SK-N-MC (cell line): ENCODE results near the gene CHID1.
A peak's percentile ranks its signal among the peaks of the same experiment; 100 is the strongest.

Experiments used
- DNase-seq: peaks from one replicate; pipeline ENCODE4 v3.0.0-alpha.2; 2011; ENCODE audit warnings: low read depth, low spot score
- H3K27ac ChIP-seq: fragments of 200-600 bp; sonication (generic); 2 replicates; pipeline ENCODE4 v1.5.1; 2016; ENCODE audit warnings: mixed run types
- H3K36me3 ChIP-seq: fragments of 200-600 bp; sonication (generic); 2 replicates; pipeline ENCODE4 v1.6.1; 2017; ENCODE audit warnings: antibody characterized with exemption, low read length, mixed read lengths; ENCODE audit not compliant: insufficient read depth
- H3K4me3 ChIP-seq: fragments of 200-600 bp; sonication (generic); 2 replicates; pipeline ENCODE4 v1.5.1; 2016
- H3K9ac ChIP-seq: fragments of 200-600 bp; sonication (generic); 2 replicates; pipeline ENCODE4 v1.8.0; 2017; ENCODE audit warnings: mixed run types, mixed read lengths; ENCODE audit not compliant: insufficient read length
- H3K9me3 ChIP-seq: fragments of 200-600 bp; sonication (generic); 2 replicates; pipeline ENCODE4 v1.6.1; 2017; ENCODE audit warnings: low read depth, mild to moderate bottlenecking, antibody characterized with exemption, low read length, moderate library complexity, mixed read lengths
- EZH2 ChIP-seq: fragments of 200-600 bp; sonication (generic); IDR thresholded peaks from one replicate; pipeline ENCODE4 v1.6.1; 2017; ENCODE audit warnings: antibody characterized with exemption
- FOXP2 ChIP-seq: optimal IDR thresholded peaks from 2 replicates; pipeline ENCODE3; 2011; ENCODE audit warnings: mild to moderate bottlenecking, moderate library complexity; ENCODE audit not compliant: insufficient read depth; ENCODE audit errors: extremely low read length, control extremely low read depth
- POLR2AphosphoS5 ChIP-seq: IDR thresholded peaks from 2 replicates; pipeline ENCODE4 v1.6.1; 2012; ENCODE audit warnings: mild to moderate bottlenecking, low read depth, low read length, borderline replicate concordance

Gene CHID1

GRCh38 chr11:908273-908672 is 2.3 kb downstream of the CHID1 start:
- Histone ChIP-seq H3K27ac (no peak overlapping the region), H3K9ac (no peak overlapping the region), H3K4me3 (no peak overlapping the region), H3K36me3 (peaks cover 16% of the 10 kb centered on the region; the same call in 1 of the 2 replicates), H3K9me3 (no peaks in the 10 kb centered on the region)
- TF ChIP-seq EZH2 (no peak), FOXP2 (no peak), POLR2AphosphoS5 (no peak)
- DNase-seq, result no peak

- Histone ChIP-seq H3K36me3 (peaks cover 22% of the 10 kb centered on the region; the same call in 1 of the 2 replicates), H3K27ac (no peak overlapping the region), H3K9me3 (no peaks in the 10 kb centered on the region), H3K4me3 (no peak overlapping the region), H3K9ac (no peak overlapping the region)
- no peak for DNase-seq
- no peak for TF ChIP-seq FOXP2
- TF ChIP-seq POLR2AphosphoS5, result no peak
- no peak for TF ChIP-seq EZH2
These were observed 2.9 kb downstream of the CHID1 start for GRCh38 chr11:907668-908067.

GRCh38 chr11:905952-906351 is 4.7 kb downstream of the CHID1 start:
- TF ChIP-seq FOXP2 (no peak), POLR2AphosphoS5 (no peak)
- H3K27ac ChIP-seq, result peak overlapping the region; percentile 42; the same call in 1 of the 2 replicates
- H3K4me3 ChIP-seq, result no peak overlapping the region
- H3K9me3 ChIP-seq, result no peaks in the 10 kb centered on the region
- no peak for DNase-seq
- no peak overlapping the region for H3K9ac ChIP-seq
- H3K36me3 ChIP-seq, result peaks cover 37% of the 10 kb centered on the region; the same call in 1 of the 2 replicates

- TF ChIP-seq FOXP2 (no peak), EZH2 (no peak), POLR2AphosphoS5 (no peak)
- no peak for DNase-seq
- Histone ChIP-seq H3K9me3 (no peaks in the 10 kb centered on the region), H3K36me3 (peaks cover 49% of the 10 kb centered on the region; the same call in 1 of the 2 replicates), H3K27ac (no peak overlapping the region), H3K4me3 (no peak overlapping the region), H3K9ac (no peak overlapping the region)
These were observed 6.2 kb downstream of the CHID1 start for GRCh38 chr11:904380-904779.

GRCh38 chr11:901452-902061 is 9.1 kb downstream of the CHID1 start:
- Histone ChIP-seq H3K4me3 (no peak overlapping the region), H3K9me3 (no peaks in the 10 kb centered on the region), H3K27ac (no peak overlapping the region), H3K9ac (no peak overlapping the region), H3K36me3 (peaks cover 60% of the 10 kb centered on the region; the same call in 1 of the 2 replicates)
- DNase-seq, result no peak
- TF ChIP-seq FOXP2 (no peak), EZH2 (no peak), POLR2AphosphoS5 (no peak)

- DNase-seq, result no peak
- Histone ChIP-seq H3K4me3 (no peak overlapping the region), H3K9me3 (no peaks in the 10 kb centered on the region), H3K27ac (no peak overlapping the region), H3K9ac (no peak overlapping the region), H3K36me3 (peaks cover 60% of the 10 kb centered on the region; the same call in 1 of the 2 replicates)
- TF ChIP-seq EZH2, result no peak
- TF ChIP-seq POLR2AphosphoS5, result no peak
- no peak for TF ChIP-seq FOXP2
These were observed 10.1 kb downstream of the CHID1 start for GRCh38 chr11:900545-900944.

GRCh38 chr11:899724-900123 is 10.9 kb downstream of the CHID1 start:
- Histone ChIP-seq H3K9ac (no peak overlapping the region), H3K9me3 (no peaks in the 10 kb centered on the region), H3K36me3 (peaks cover 57% of the 10 kb centered on the region; the same call in 1 of the 2 replicates), H3K27ac (no peak overlapping the region), H3K4me3 (no peak overlapping the region)
- DNase-seq, result no peak
- TF ChIP-seq FOXP2, result no peak
- TF ChIP-seq EZH2, result no peak
- TF ChIP-seq POLR2AphosphoS5, result no peak

GRCh38 chr11:898540-899190 is 11.9 kb downstream of the CHID1 start:
- TF ChIP-seq FOXP2 (no peak), POLR2AphosphoS5 (no peak), EZH2 (no peak)
- peaks cover 47% of the 10 kb centered on the region; the same call in 1 of the 2 replicates for H3K36me3 ChIP-seq

GRCh38 chr11:898143-898511 is 12.5 kb downstream of the CHID1 start:
- Histone ChIP-seq H3K4me3 (no peak overlapping the region), H3K9me3 (no peaks in the 10 kb centered on the region), H3K36me3 (peaks cover 45% of the 10 kb centered on the region; the same call in 1 of the 2 replicates), H3K27ac (no peak overlapping the region), H3K9ac (no peak overlapping the region)
- TF ChIP-seq FOXP2 (no peak), EZH2 (no peak)
- DNase-seq, result no peak

More at GRCh38 chr11:898540-899190, 11.9 kb downstream of the CHID1 start:
- no peak for DNase-seq
- Histone ChIP-seq H3K4me3 (no peak overlapping the region), H3K9me3 (no peaks in the 10 kb centered on the region), H3K9ac (no peak overlapping the region), H3K27ac (no peak overlapping the region)
